Measurements from ENCODE around the gene TPSG1. TPM values are rescaled to one million over a fixed set of nuclear protein-coding genes. Genes with fewer than 3 reads are reported as not detected.
"Not testable (repeated sequence)": the region's sequence is repeated elsewhere in the genome, so short reads cannot be mapped to it uniquely, and the experiment has no call there.

TPSG1 gene
- total RNA-seq, 1 donor from 2014 or later = not detected

DNA sequence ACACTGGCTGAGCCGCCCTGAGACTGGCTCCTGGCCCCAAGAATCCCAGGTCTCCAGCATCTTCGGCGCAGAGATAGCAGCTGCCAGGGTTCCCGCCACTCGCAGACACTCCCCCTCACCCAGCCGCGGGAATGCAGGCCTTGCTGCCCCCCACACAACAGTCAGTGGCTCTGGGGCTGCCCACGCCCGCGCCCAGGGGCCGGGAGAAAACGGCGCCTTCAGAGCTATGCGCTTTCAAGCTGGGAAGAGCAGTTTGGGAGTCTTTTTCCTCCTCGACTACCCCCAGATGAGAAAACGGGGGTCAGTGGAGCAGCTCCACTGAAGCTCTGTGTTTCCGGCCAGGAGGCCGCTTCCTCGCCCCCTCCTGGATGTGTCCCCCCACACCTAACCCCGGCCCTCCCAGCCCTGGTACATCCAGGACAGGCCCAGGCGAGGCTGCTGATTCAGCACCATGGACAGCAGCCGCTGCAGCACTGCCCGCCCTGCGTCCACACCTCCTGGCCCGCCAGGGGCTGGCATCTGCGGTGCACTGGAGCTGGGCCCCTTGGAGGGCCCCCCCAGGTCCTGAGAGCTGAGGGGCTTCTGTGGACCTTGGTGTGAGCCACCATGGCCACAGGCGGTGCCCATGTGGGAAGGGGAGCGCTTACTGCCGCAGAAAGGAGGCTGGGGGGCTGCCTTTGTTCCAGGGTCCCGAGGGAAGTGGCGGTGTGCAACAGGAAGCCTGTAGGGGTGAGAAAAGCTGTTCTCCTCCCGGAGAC is 36.5 kb downstream of the TPSG1 start:
- DNase-seq = peak; percentile 47
- H3K36me3 Mint-ChIP-seq (ENCODE audit: unreplicated experiment) = no peaks in the 10 kb centered on the region
- peaks cover 10% of the 10 kb centered on the region for H3K9me3 Mint-ChIP-seq (ENCODE audit: unreplicated experiment)
- peaks cover 16% of the 10 kb centered on the region for H3K4me1 Mint-ChIP-seq (ENCODE audit: low read depth, unreplicated experiment)
- TF ChIP-seq, protein P1, sequence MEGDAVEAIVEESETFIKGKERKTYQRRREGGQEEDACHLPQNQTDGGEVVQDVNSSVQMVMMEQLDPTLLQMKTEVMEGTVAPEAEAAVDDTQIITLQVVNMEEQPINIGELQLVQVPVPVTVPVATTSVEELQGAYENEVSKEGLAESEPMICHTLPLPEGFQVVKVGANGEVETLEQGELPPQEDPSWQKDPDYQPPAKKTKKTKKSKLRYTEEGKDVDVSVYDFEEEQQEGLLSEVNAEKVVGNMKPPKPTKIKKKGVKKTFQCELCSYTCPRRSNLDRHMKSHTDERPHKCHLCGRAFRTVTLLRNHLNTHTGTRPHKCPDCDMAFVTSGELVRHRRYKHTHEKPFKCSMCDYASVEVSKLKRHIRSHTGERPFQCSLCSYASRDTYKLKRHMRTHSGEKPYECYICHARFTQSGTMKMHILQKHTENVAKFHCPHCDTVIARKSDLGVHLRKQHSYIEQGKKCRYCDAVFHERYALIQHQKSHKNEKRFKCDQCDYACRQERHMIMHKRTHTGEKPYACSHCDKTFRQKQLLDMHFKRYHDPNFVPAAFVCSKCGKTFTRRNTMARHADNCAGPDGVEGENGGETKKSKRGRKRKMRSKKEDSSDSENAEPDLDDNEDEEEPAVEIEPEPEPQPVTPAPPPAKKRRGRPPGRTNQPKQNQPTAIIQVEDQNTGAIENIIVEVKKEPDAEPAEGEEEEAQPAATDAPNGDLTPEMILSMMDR (IDR thresholded peaks at IDR 0.05; ENCODE audit: partially characterized antibody, unreplicated experiment) = no peak
- H3K27ac Mint-ChIP-seq (ENCODE audit: unreplicated experiment) = peak overlapping the region; percentile 75
- H3K4me3 Mint-ChIP-seq (ENCODE audit: unreplicated experiment) = no peak overlapping the region
- peaks cover 5% of the 10 kb centered on the region for H3K27me3 Mint-ChIP-seq (ENCODE audit: unreplicated experiment)

DNA sequence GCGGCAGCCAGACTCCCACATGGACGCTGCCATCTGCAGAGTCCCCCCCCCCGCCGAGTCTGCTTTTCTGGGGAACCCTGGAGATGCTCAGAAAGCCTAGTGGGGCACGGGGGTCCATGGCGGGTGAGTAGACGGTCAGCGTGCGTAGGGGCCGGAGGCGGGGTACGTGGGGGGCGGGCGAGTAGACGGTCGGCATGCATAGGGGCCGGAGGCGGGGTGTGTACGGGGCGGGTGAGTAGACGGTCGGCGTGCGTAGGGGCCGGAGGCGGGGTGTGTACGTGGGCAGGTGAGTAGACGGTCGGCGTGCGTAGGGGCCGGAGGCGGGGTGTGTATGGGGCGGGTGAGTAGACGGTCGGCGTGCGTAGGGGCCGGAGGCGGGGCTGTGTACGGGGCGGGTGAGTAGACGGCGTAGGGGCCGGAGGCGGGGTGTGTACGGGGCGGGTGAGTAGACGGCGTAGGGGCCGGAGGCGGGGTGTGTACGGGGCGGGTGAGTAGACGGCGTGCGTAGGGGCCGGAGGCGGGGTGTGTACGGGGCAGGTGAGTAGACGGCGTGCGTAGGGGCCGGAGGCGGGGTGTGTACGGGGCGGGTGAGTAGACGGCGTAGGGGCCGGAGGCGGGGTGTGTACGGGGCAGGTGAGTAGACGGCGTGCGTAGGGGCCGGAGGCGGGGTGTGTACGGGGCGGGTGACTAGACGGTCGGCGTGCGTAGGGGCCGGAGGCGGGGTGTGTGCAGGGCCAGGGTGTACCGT is 39.4 kb downstream of the TPSG1 start:
- not testable (repeated sequence) for H3K27ac Mint-ChIP-seq (ENCODE audit: unreplicated experiment); H3K4me3 Mint-ChIP-seq (ENCODE audit: unreplicated experiment); H3K27me3 Mint-ChIP-seq (ENCODE audit: unreplicated experiment); H3K36me3 Mint-ChIP-seq (ENCODE audit: unreplicated experiment)
- DNase-seq = peak; percentile 69
- H3K9me3 Mint-ChIP-seq (ENCODE audit: unreplicated experiment) = peaks cover 12% of the 10 kb centered on the region
- peaks cover 16% of the 10 kb centered on the region for H3K4me1 Mint-ChIP-seq (ENCODE audit: low read depth, unreplicated experiment)

DNA sequence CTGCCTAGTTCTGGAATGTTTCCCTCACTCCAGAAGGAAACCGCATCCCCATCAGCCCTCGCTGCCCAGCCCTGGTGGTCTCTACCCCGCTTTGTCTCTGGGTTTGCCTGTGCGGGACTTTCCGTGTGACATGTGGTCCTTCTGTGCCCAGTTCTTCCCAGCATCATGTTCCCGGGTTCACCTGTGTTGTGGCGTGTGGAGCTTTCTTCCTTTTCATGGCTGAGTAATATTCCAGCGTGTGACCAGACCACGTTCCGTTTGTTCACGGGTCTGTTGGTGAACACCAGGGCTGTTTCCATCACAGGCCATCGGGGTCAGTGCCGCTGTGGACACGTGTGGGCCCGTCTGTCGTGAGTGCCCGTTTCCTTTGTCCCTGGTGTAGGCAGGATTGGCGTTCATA is 40.1 kb downstream of the TPSG1 start:
- peaks cover 5% of the 10 kb centered on the region for H3K27me3 Mint-ChIP-seq (ENCODE audit: unreplicated experiment)
- H3K4me3 Mint-ChIP-seq (ENCODE audit: unreplicated experiment) = no peak overlapping the region
- TF ChIP-seq, protein P1 (IDR thresholded peaks at IDR 0.05; ENCODE audit: partially characterized antibody, unreplicated experiment) = no peak
- peaks cover 16% of the 10 kb centered on the region for H3K4me1 Mint-ChIP-seq (ENCODE audit: low read depth, unreplicated experiment)
- DNase-seq = no peak
- H3K27ac Mint-ChIP-seq (ENCODE audit: unreplicated experiment) = no peak overlapping the region
- peaks cover 12% of the 10 kb centered on the region for H3K9me3 Mint-ChIP-seq (ENCODE audit: unreplicated experiment)
- H3K36me3 Mint-ChIP-seq (ENCODE audit: unreplicated experiment) = no peaks in the 10 kb centered on the region

DNA sequence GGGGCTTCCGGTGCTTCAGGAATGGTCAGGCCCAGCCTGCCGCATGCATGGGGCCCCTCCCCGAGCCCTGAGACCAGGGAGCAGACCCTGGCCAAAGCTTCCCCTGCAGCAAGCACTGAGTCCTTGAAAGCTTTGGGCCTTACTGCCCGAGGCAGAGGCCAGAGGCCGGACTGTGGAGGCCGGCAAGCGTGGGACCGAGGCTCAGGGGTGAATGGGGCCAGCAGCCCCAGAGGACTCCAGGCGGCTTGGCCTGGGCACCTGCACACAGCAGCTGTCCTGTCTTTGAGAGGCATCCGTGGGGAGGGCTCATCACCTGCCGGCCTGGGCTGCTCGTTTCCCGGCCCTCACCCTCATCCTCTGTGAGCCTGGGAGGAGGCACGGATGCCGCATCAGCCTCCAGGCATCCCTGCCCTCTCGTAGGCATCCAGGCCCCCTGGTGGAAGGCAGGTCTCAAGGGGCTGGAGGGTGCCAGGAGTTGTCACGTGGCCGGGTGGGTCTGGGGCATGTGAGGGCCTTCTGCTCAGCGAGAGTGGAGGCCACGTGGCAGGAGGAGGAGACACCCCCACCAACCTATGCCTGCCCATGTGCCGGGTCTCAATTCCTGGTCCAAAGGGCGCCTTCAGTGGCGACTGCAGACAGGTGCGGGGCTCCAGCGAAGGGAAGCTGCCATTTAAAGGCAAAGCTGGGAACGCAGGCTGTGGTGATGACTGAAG is 40.8 kb downstream of the TPSG1 start:
- Mint-ChIP-seq H3K9me3 (ENCODE audit: unreplicated experiment) (peaks cover 13% of the 10 kb centered on the region), H3K27ac (ENCODE audit: unreplicated experiment) (no peak overlapping the region), H3K4me1 (ENCODE audit: low read depth, unreplicated experiment) (peaks cover 15% of the 10 kb centered on the region), H3K27me3 (ENCODE audit: unreplicated experiment) (peaks cover 5% of the 10 kb centered on the region), H3K36me3 (ENCODE audit: unreplicated experiment) (no peaks in the 10 kb centered on the region), H3K4me3 (ENCODE audit: unreplicated experiment) (no peak overlapping the region)
- no peak for DNase-seq
- TF ChIP-seq, protein P1 (IDR thresholded peaks at IDR 0.05; ENCODE audit: partially characterized antibody, unreplicated experiment) = no peak

DNA sequence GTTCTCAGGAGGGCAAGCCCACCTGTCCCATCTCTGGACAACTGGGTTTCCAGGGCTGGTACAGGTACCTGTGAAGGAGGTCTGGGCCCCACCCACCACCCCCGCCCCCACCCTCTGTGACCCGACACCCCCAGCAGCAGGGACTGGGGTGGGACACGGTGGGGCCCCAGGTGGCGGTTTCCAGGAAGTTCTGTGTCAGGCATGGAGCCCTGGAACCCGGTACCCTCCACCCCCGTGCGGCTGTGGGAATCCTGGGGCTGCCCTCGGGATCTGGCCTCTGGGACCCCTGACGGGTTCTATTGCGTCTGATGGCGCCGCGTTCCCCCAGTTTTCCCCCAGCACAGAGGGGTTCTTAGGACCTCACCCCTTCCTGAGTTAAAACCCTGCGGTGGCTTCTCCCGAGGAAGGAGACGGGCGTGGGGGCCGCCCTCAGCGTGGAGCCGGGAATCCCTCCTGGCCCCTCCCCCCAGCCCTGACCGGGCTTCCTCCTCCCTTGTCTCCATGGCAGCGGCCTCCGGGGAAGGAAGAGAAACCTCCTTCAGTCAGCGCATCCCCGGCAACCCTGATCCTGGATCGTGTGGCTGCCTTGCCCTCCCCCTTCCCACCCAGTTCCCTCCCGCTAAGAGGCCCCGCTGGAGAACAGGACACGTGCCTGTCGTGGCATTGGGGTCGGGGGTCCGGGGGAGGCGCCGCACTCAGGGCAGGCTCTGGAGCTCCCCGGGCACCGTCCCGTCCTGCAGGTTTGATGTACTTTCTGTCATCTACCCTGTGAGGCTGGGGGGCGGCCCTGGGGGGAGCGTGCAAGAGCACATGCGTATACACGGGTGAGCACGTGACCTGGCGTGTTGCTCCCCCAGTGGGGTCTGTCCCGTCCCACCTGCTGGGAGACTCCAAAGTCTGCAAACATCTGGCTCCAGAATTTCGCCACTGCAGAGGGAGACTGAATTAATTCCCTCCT is 41.8 kb downstream of the TPSG1 start:
- no peaks in the 10 kb centered on the region for H3K36me3 Mint-ChIP-seq (ENCODE audit: unreplicated experiment)
- peaks cover 5% of the 10 kb centered on the region for H3K27me3 Mint-ChIP-seq (ENCODE audit: unreplicated experiment)
- H3K4me3 Mint-ChIP-seq (ENCODE audit: unreplicated experiment) = peak overlapping the region; percentile 55
- peaks cover 12% of the 10 kb centered on the region for H3K4me1 Mint-ChIP-seq (ENCODE audit: low read depth, unreplicated experiment)
- DNase-seq = peak; percentile 89
- H3K9me3 Mint-ChIP-seq (ENCODE audit: unreplicated experiment) = peaks cover 13% of the 10 kb centered on the region
- H3K27ac Mint-ChIP-seq (ENCODE audit: unreplicated experiment) = no peak overlapping the region
- TF ChIP-seq, protein P1 (IDR thresholded peaks at IDR 0.05; ENCODE audit: partially characterized antibody, unreplicated experiment) = no peak
